Stimulated activated memory B cell treated with anti-CD40 and anti-IgM and Interleukin-4, amounts not matched to agents 10 μg/mL and 1 μg/mL and 100 μg/mL, for 72 hours (primary cell): ENCODE results near the gene CARMIL1.

Source experiments
- ATAC-seq: fragments of 150-1000 bp; cut with Tn5 transposase; 2 replicates; pipeline ENCODE4 v1.10.0; 2021
- H3K27ac Mint-ChIP-seq: one replicate; pipeline ENCODE4 v1.8.0; 2022; ENCODE audit warnings: mild to moderate bottlenecking, mixed read lengths
- H3K27me3 Mint-ChIP-seq: one replicate; pipeline ENCODE4 v1.8.0; 2022; ENCODE audit warnings: mixed read lengths
- H3K36me3 Mint-ChIP-seq: one replicate; pipeline ENCODE4 v1.8.0; 2022; ENCODE audit warnings: mixed read lengths
- H3K4me1 Mint-ChIP-seq: one replicate; pipeline ENCODE4 v1.8.0; 2022; ENCODE audit warnings: mixed read lengths
- H3K4me3 Mint-ChIP-seq: one replicate; pipeline ENCODE4 v1.8.0; 2022; ENCODE audit warnings: mild to moderate bottlenecking, moderate library complexity, mixed read lengths
- H3K9me3 Mint-ChIP-seq: one replicate; pipeline ENCODE4 v1.8.0; 2022; ENCODE audit warnings: mixed read lengths

Gene CARMIL1

DNA sequence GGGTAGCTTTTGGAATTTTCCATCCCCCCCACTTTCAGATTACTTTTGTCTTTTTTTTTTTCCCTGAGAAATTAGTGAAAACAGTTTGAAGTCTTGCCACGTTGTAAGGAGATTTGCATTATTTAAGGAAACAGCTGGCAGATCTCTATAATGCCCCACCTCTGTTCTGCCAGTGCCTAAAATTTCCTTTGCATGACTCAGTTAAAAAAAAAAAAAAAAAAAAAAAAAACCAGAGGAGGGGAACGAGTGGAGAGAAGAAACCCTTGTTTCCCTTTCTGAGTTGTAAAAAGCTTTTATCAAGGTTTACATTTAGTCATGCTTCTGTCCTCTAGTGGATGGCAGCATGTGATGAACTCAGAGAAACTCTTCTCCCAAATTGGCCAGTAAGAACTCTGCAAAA is 33.5 kb downstream of the CARMIL1 start:
- no peaks in the 10 kb centered on the region for H3K36me3 Mint-ChIP-seq
- ATAC-seq = no peak
- H3K4me1 Mint-ChIP-seq = peaks cover 16% of the 10 kb centered on the region
- peaks cover 9% of the 10 kb centered on the region for H3K27me3 Mint-ChIP-seq
- no peak overlapping the region for H3K4me3 Mint-ChIP-seq
- no peaks in the 10 kb centered on the region for H3K9me3 Mint-ChIP-seq
- H3K27ac Mint-ChIP-seq = no peak overlapping the region

DNA sequence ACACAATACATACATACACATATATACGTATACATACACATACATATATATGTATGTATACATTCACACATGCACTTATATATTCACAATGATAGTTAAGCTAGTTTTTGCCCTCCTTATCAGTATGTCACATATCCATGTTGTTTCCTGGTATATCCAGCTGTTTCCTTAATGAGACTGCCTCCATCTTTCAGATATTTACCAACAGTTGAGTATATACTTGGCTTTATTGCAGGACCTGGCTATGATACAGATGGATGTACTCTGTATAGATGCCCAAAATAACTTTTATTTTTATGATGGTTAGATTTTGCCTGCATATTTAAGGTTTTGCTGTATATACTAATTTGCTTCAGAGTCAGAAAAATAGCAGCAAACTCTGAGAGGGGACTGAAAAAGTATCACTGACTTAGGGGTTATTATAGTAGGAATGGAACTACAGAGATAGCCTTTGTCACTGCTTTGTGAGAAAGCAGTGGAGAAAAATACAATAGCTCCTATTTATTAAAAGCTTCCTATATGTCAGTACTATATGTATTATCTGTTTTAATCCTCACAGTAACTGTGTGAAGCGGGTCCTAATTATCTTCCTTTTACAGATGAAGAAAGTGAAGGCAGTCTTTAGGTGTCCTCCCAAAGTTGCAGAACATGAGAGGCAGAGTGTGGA is 35.5 kb downstream of the CARMIL1 start:
- no peak overlapping the region for H3K4me3 Mint-ChIP-seq
- H3K9me3 Mint-ChIP-seq = no peaks in the 10 kb centered on the region
- peaks cover 16% of the 10 kb centered on the region for H3K4me1 Mint-ChIP-seq
- no peaks in the 10 kb centered on the region for H3K36me3 Mint-ChIP-seq
- H3K27me3 Mint-ChIP-seq = peaks cover 9% of the 10 kb centered on the region
- no peak overlapping the region for H3K27ac Mint-ChIP-seq
- no peak for ATAC-seq

DNA sequence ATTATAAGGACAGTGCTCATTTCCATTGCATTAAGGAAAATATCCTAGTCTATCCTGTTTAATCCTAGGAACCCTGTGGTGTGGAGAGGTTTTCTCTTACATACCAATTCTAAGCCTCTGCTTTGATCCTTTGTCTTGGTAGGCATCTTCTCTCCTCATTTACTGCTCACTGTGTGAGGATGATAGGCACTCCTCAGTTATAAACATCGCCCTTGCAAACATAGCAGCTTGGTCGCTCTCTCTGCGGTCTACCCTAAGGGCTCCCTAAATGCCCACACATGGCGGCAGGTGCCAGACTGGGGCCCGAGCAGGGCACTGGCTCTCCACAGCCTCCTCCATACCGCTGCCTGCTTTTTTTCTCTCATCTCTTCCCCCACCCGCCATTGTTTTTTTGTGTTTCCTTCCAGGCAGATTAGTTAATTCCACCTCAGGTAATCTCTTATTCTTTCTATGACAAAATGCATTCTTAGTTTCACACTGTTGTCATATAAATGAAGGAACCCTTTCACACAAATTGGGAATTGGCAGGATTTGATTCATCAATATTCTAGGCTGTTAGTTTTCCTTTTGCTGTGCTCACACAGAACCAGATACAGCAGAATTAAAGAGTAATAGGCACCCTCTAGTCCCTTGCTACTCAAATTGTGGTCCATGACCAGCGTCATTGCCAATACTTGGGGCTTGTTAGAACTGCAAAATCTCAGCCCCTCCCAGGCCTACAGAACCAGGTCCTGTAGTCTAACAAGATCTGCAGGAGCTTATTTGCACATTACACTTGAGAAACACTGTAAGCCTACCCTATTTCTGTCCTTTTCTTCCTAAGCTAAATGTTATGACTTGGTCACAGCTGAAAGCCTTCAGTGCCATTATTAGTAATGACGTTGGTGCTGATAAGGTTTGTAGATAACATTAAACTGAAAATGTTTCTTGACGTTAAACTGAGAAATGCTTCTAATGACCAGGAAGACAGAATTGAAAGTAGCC is 36.3 kb downstream of the CARMIL1 start:
- ATAC-seq = no peak
- Mint-ChIP-seq H3K27me3 (peaks cover 3% of the 10 kb centered on the region), H3K4me1 (peaks cover 16% of the 10 kb centered on the region), H3K27ac (no peak overlapping the region), H3K36me3 (no peaks in the 10 kb centered on the region), H3K4me3 (no peak overlapping the region), H3K9me3 (no peaks in the 10 kb centered on the region)

DNA sequence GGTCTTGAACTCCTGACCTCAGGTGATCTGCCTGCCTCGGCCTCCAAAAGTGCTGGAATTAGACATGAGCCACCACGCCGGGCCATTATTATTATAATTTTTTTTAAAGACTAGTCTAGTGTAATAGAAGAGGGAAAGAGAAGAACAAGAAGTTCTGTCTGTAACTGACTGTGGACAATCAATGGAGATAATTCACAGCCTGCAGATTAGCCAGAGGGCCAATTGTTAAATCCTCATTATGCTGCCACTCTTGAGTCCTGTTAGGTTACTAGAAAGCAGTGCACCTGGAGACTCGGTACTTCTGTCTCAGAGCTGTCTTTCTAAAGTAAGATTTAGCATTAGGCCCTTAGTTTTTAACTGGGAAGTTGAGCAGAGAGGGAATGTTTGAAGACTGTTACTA is 37.5 kb downstream of the CARMIL1 start:
- H3K36me3 Mint-ChIP-seq = no peaks in the 10 kb centered on the region
- H3K4me1 Mint-ChIP-seq = peaks cover 16% of the 10 kb centered on the region
- no peaks in the 10 kb centered on the region for H3K9me3 Mint-ChIP-seq
- no peak for ATAC-seq
- no peak overlapping the region for H3K4me3 Mint-ChIP-seq
- no peaks in the 10 kb centered on the region for H3K27me3 Mint-ChIP-seq
- H3K27ac Mint-ChIP-seq = no peak overlapping the region

DNA sequence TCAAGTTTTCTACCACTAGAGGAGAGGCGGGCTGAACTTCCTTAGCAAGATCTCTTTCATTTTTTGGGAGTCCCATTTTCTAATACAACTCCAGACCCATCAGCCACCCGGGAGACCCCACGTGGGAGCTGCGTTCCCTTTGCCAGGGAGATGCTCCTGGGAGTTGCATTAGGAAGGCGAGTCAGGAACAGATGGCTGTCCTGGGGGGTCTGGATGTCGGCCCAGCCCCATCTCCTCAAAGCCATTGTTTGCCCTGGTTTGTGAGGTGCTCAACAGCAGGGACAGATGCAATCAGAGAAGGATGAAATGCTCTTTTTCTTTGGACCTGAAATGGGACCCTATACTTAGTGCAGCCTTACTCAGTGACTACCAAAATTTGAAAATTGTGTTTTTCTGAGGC is 39.4 kb downstream of the CARMIL1 start:
- Mint-ChIP-seq H3K27me3 (no peaks in the 10 kb centered on the region), H3K9me3 (no peaks in the 10 kb centered on the region), H3K27ac (no peak overlapping the region)

DNA sequence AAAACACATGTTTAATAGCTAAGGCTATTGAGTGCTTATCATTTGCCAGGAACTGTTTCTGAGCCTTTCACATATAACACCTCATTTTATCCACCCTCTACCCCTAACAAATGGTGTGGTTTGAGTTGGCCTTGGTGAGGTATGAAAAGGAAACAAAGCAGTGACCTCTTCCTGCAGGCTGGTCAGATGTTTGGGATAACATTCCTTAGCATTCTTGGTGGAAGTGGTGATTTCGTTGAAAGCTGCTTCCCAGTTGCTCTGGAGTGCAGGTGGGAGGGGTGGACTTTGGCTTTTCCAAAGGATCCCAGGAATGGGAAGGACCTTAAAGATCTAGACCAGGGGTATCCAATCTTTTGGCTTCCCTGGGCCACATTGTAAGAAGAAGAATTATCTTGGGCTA is 41.3 kb downstream of the CARMIL1 start:
- Mint-ChIP-seq H3K9me3 (no peaks in the 10 kb centered on the region), H3K4me1 (no peaks in the 10 kb centered on the region), H3K27me3 (no peaks in the 10 kb centered on the region), H3K27ac (no peak overlapping the region), H3K4me3 (no peak overlapping the region), H3K36me3 (no peaks in the 10 kb centered on the region)
- no peak for ATAC-seq

More for the DNA sequence above, 39.4 kb downstream of the CARMIL1 start:
- H3K4me1 Mint-ChIP-seq = peaks cover 2% of the 10 kb centered on the region
- ATAC-seq = no peak
- H3K36me3 Mint-ChIP-seq = no peaks in the 10 kb centered on the region
- H3K4me3 Mint-ChIP-seq = no peak overlapping the region

DNA sequence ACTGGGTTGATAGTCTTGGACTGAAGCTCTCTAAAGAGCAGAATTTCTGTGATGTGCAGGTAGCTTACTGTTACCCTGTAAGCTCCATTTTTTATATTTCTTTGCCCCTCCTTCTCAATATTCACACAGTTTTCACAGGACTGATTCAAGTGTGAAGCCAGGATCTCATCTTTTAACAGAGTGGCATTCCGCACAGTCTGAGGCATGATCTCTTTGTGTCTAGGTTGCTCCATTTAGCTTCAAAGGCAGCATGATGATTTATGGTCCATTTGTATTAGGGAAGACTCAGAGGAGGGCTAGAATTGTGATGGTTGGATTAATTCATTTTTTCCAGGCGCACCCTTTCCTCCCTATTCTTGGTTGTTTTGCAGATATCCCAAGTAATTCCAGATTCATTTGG is 43.5 kb downstream of the CARMIL1 start:
- Mint-ChIP-seq H3K27ac (no peak overlapping the region), H3K27me3 (no peaks in the 10 kb centered on the region), H3K4me1 (no peaks in the 10 kb centered on the region), H3K9me3 (no peaks in the 10 kb centered on the region), H3K4me3 (no peak overlapping the region), H3K36me3 (no peaks in the 10 kb centered on the region)
- no peak for ATAC-seq

DNA sequence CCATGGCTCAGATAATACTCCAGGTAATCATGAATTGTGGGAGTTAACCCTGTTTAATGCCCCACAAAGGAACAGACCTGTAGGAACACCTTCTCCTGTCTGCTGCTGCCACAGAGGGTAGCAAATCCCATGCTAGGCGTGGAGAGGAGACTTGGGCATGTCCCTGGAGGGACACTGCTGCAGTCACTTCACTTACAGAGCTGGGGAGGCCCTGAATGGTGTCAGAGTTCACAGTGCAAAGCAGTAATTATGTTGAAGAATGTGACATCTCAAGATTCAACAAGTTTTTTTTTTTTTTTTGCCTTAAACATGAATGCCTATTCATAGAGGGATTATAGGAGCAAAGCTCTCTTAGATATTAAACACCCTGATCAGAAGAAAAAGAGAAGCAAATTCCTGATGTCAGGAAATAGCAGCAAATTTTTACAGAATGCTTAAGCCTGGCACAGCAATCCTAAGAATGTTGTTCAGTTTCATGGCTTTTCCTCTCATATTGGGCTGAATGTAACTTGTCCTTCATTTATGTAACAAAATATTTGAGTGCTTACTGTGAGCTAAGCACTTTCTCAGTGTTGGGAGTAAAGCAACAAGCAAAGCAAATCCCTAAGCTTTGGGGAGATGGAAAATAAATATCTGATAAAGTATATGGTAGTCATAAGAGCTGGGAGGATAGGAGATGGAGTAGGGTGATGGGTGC is 45.0 kb downstream of the CARMIL1 start:
- H3K4me3 Mint-ChIP-seq = no peak overlapping the region
- H3K27ac Mint-ChIP-seq = no peak overlapping the region
- no peak for ATAC-seq
- no peaks in the 10 kb centered on the region for H3K9me3 Mint-ChIP-seq
- no peaks in the 10 kb centered on the region for H3K4me1 Mint-ChIP-seq
- no peaks in the 10 kb centered on the region for H3K27me3 Mint-ChIP-seq
- H3K36me3 Mint-ChIP-seq = no peaks in the 10 kb centered on the region

DNA sequence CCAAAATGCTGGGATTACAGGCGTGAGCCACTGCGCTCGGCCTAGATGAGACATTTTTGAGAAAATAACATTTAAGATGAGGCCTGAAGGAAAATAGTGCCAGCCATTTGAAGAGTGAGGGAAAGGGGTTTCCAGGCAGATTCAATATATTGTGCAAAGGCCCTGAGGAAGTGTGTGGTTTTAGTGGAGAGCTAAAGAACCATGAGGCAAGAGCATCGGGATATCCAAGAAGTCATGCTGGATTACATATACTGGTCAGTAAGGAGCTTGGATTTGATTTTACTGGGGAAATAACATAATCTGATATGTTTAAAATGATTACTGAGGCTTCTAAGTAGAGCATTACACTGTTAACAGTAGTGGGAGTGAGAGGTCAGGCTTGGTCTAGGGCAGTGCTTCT is 47.0 kb downstream of the CARMIL1 start:
- Mint-ChIP-seq H3K27me3 (no peaks in the 10 kb centered on the region), H3K4me3 (no peak overlapping the region), H3K36me3 (no peaks in the 10 kb centered on the region), H3K4me1 (no peaks in the 10 kb centered on the region), H3K27ac (no peak overlapping the region), H3K9me3 (no peaks in the 10 kb centered on the region)
- ATAC-seq = no peak

DNA sequence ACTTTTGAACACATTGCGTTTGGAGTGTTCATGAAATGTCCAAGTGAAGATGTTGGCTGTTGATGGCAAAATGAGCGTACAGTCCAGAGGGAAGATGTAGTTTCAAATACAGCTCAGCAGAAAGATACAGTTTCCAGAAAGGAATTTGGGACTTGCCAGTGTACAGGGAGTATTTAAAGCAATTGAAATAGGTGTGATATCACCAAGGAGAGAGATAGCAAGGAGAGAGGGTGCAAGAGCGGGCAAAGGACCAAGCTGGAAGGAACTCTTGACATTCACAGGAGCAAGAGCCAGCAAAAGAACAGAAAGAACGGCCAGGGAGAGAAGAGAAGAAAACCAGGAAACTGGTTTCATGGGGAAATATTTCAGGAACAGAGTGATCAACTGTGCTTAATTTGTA is 47.8 kb downstream of the CARMIL1 start:
- Mint-ChIP-seq H3K9me3 (no peaks in the 10 kb centered on the region), H3K4me1 (peaks cover under 1% of the 10 kb centered on the region), H3K27me3 (no peaks in the 10 kb centered on the region), H3K36me3 (no peaks in the 10 kb centered on the region), H3K27ac (no peak overlapping the region), H3K4me3 (no peak overlapping the region)
- ATAC-seq = no peak

DNA sequence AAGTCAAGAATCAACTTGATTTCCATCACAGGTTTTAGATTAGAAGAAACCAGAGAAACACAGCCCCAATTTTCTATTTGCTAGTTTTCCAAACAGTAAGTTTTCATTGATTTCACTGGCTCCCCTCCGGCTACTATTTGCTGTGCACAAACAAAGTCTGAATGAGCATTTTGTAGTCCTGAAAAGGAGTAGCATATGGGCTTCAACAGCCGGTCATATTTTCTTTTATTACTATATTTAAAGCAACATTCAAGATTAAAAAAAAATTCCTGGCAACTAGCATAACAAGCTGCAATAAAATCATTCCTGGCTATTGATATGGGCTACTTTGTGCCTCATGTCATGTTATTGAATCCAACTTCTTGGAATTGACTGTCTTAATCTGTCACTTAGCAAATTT is 48.3 kb downstream of the CARMIL1 start:
- H3K27me3 Mint-ChIP-seq = no peaks in the 10 kb centered on the region
- H3K9me3 Mint-ChIP-seq = no peaks in the 10 kb centered on the region
- H3K27ac Mint-ChIP-seq = no peak overlapping the region
- no peak for ATAC-seq
- peaks cover 6% of the 10 kb centered on the region for H3K4me1 Mint-ChIP-seq
- H3K36me3 Mint-ChIP-seq = no peaks in the 10 kb centered on the region
- H3K4me3 Mint-ChIP-seq = no peak overlapping the region

DNA sequence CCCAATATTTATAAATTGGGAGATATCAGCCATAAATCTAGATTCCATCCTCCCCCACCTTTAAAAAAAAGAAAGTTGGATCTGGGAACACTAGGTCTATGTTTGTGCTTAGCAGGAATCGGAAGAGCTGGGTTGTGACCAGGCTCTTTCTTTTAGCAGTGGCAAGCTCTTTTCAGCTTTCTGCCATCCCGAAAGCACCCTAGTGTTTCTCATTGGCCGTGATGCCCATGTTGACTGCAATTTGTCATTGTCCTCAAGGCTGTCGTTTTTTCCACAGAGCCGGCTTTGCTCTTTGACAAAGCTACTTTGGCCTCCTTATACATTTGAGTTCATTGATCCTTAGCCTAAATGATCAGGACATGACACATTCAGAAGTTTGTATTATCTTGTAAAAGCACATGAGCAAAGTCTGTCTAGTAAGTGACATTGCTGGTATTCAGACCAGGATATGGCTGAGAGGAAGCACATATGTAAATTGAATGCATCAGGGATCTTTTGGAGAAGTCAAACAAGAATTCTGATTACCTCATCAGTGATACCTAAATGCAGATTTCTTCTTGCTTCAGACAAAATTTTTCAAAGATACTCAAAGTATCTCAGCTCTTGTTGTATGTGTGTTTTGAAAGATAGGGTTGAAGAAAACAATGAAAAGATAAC is 50.1 kb downstream of the CARMIL1 start:
- Mint-ChIP-seq H3K9me3 (no peaks in the 10 kb centered on the region), H3K27ac (no peak overlapping the region), H3K27me3 (no peaks in the 10 kb centered on the region), H3K4me1 (peaks cover 11% of the 10 kb centered on the region), H3K4me3 (no peak overlapping the region), H3K36me3 (no peaks in the 10 kb centered on the region)
- no peak for ATAC-seq

DNA sequence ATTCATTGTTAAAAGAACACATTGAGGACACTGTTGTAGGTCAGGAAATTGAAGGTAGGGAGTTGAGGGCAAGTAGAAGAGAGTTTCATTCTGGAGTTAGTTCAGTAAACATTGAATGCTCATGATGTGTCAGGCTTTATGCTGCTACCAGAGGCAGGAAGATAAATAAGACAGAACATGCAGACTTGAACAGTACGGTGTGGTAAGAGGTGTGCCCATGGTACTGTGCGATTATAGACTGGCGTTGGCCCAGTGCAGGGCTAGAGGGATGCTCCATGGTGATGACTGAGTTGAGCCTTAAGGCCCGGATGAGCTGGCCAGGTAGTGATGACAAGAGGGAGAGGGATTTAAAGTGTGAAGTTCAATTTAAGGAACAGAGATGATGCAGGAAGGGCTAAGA is 50.8 kb downstream of the CARMIL1 start:
- H3K4me3 Mint-ChIP-seq = no peak overlapping the region
- no peaks in the 10 kb centered on the region for H3K27me3 Mint-ChIP-seq
- peaks cover 14% of the 10 kb centered on the region for H3K4me1 Mint-ChIP-seq
- ATAC-seq = no peak
- H3K27ac Mint-ChIP-seq = no peak overlapping the region
- no peaks in the 10 kb centered on the region for H3K9me3 Mint-ChIP-seq
- no peaks in the 10 kb centered on the region for H3K36me3 Mint-ChIP-seq

DNA sequence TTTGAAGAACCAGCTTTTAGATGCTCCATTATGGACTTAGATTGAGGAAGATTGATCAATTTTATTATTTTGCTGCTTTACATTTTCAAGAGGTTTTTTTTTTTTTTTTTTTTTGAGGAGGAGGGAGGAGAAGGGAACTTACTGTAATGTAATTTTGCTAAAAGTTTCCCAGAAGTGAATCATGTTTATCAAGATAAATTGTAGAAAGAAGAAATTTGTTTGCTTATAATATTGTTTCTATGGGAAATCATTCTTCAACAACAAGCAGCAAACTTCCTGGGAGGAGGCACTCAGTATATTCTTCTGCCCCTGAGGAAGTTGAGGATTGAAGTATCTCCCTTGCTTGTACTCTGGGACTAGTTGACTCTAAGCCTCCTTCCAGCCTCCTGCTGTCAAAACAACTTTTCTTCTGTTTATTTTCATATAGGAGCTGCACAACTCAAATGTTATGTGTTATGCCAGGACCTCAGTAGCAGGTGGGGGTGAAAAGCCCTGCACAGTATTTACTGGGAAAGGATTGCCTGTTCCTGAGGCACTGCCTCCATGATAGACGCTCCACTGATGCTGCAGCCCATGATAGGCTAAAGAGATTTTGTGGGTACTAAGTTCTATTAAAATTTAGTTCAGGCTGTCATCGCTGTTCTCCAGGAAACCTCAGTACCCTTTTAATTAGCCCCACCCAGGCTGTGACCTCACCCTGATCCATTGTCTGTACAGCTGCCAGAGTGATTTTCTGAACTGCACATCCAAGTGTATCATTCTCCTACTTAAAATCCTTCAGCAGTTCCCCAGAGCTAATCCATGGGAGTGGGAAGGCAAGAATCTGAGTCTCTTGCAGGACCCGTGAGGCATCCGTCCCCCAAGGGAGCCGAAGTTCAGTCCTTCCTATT is 51.9 kb downstream of the CARMIL1 start:
- no peaks in the 10 kb centered on the region for H3K27me3 Mint-ChIP-seq
- ATAC-seq = no peak
- H3K4me1 Mint-ChIP-seq = peaks cover 17% of the 10 kb centered on the region
- no peaks in the 10 kb centered on the region for H3K36me3 Mint-ChIP-seq
- no peaks in the 10 kb centered on the region for H3K9me3 Mint-ChIP-seq
- no peak overlapping the region for H3K27ac Mint-ChIP-seq
- H3K4me3 Mint-ChIP-seq = no peak overlapping the region
